ENCODE results near the gene POC5.

DNA sequence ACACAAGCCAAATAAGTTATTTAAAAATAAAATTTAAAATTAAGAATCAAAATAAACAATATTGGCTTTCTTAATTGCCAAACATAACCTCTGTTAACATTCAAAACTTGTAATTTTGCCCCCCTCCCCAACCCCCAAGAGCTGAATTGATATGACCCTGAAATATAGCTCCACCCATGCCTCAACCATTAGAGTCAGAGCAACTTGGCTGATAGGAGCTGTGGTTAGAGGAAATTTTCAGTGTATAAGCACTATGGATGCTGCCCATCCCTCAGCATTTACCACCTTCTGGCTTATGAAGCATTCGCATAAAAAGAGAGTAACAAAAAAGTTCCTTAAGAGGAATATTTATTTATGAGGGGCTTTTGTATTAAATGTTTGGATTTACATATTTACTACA, 6.1 kb downstream of the POC5 start:
- TF ChIP-seq POLR2A (IDR thresholded peaks at IDR 0.05) = no peak
- TF ChIP-seq, protein P1, sequence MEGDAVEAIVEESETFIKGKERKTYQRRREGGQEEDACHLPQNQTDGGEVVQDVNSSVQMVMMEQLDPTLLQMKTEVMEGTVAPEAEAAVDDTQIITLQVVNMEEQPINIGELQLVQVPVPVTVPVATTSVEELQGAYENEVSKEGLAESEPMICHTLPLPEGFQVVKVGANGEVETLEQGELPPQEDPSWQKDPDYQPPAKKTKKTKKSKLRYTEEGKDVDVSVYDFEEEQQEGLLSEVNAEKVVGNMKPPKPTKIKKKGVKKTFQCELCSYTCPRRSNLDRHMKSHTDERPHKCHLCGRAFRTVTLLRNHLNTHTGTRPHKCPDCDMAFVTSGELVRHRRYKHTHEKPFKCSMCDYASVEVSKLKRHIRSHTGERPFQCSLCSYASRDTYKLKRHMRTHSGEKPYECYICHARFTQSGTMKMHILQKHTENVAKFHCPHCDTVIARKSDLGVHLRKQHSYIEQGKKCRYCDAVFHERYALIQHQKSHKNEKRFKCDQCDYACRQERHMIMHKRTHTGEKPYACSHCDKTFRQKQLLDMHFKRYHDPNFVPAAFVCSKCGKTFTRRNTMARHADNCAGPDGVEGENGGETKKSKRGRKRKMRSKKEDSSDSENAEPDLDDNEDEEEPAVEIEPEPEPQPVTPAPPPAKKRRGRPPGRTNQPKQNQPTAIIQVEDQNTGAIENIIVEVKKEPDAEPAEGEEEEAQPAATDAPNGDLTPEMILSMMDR (IDR thresholded peaks at IDR 0.05) = no peak

All from lower leg skin (tissue), 3 donors.